ENCODE measurements around the gene SLC7A7. TPM values are rescaled to one million over a fixed set of nuclear protein-coding genes. Genes with fewer than 3 reads are reported as not detected.
"Not testable (repeated sequence)": the region's sequence is repeated elsewhere in the genome, so short reads cannot be mapped to it uniquely, and the experiment has no call there.

The SLC7A7 gene
- total RNA-seq, 1 donor from 2014 or later = 14.3 TPM

- TF ChIP-seq EZH2 (IDR thresholded peaks at IDR 0.05; ENCODE audit: insufficient read depth, low read length) = no peak
- no peak for TF ChIP-seq CTCF (IDR thresholded peaks at IDR 0.05; ENCODE audit: insufficient read depth, low read depth, low read length)
- H3K9ac ChIP-seq (ENCODE audit: low read length) = no peak overlapping the region
- no peak overlapping the region for H3K27ac Mint-ChIP-seq (ENCODE audit: unreplicated experiment)
- no peak overlapping the region for H2AFZ ChIP-seq (ENCODE audit: low read depth, low read length)
- FAIRE-seq = no peak
- H3K4me3 Mint-ChIP-seq (ENCODE audit: unreplicated experiment) = no peak overlapping the region
- peaks cover 2% of the 10 kb centered on the region for H3K4me1 Mint-ChIP-seq (ENCODE audit: low read depth, unreplicated experiment)
- H3K36me3 ChIP-seq (ENCODE audit: insufficient read depth, low read length) = no peaks in the 10 kb centered on the region
- H3K9me3 Mint-ChIP-seq (ENCODE audit: unreplicated experiment) = peaks cover 2% of the 10 kb centered on the region
- no peaks in the 10 kb centered on the region for H3K79me2 ChIP-seq (ENCODE audit: insufficient read depth, low read length)
- no peak overlapping the region for H3K4me3 ChIP-seq (ENCODE audit: insufficient read depth, low read depth, low read length)
- no peaks in the 10 kb centered on the region for H4K20me1 ChIP-seq (ENCODE audit: insufficient read depth, low read length)
- H3K4me1 ChIP-seq (ENCODE audit: insufficient read depth, low read length) = no peaks in the 10 kb centered on the region
- no peak overlapping the region for H3K27ac ChIP-seq (ENCODE audit: low read depth, low read length)
- no peak for DNase-seq (ENCODE audit: low read depth)
- no peak overlapping the region for H3K4me2 ChIP-seq (ENCODE audit: low read length)
- H3K36me3 Mint-ChIP-seq (ENCODE audit: low read depth, unreplicated experiment) = no peaks in the 10 kb centered on the region
- peaks cover 2% of the 10 kb centered on the region for H3K27me3 ChIP-seq (ENCODE audit: insufficient read depth, low read length)
- H3K27me3 Mint-ChIP-seq (ENCODE audit: low read depth, unreplicated experiment) = peaks cover 7% of the 10 kb centered on the region
- no peaks in the 10 kb centered on the region for H3K9me3 ChIP-seq (ENCODE audit: insufficient read depth, low read depth, low read length)
Measured at GRCh38 chr14:22735096-22735495, 80.1 kb downstream of the SLC7A7 start.

GRCh38 chr14:22733829-22734228 is 81.4 kb downstream of the SLC7A7 start:
- Mint-ChIP-seq H3K36me3 (ENCODE audit: low read depth, unreplicated experiment) (no peaks in the 10 kb centered on the region), H3K4me3 (ENCODE audit: unreplicated experiment) (no peak overlapping the region), H3K27ac (ENCODE audit: unreplicated experiment) (no peak overlapping the region), H3K4me1 (ENCODE audit: low read depth, unreplicated experiment) (no peaks in the 10 kb centered on the region), H3K27me3 (ENCODE audit: low read depth, unreplicated experiment) (peaks cover 7% of the 10 kb centered on the region), H3K9me3 (ENCODE audit: unreplicated experiment) (peaks cover 2% of the 10 kb centered on the region)
- Histone ChIP-seq H2AFZ (ENCODE audit: low read depth, low read length) (no peak overlapping the region), H3K4me2 (ENCODE audit: low read length) (no peak overlapping the region), H3K4me3 (ENCODE audit: insufficient read depth, low read depth, low read length) (no peak overlapping the region), H3K9me3 (ENCODE audit: insufficient read depth, low read depth, low read length) (no peaks in the 10 kb centered on the region), H3K79me2 (ENCODE audit: insufficient read depth, low read length) (no peaks in the 10 kb centered on the region), H3K4me1 (ENCODE audit: insufficient read depth, low read length) (no peaks in the 10 kb centered on the region), H4K20me1 (ENCODE audit: insufficient read depth, low read length) (no peaks in the 10 kb centered on the region), H3K27ac (ENCODE audit: low read depth, low read length) (no peak overlapping the region), H3K27me3 (ENCODE audit: insufficient read depth, low read length) (peaks cover 2% of the 10 kb centered on the region), H3K9ac (ENCODE audit: low read length) (no peak overlapping the region), H3K36me3 (ENCODE audit: insufficient read depth, low read length) (no peaks in the 10 kb centered on the region)
- TF ChIP-seq EZH2 (IDR thresholded peaks at IDR 0.05; ENCODE audit: insufficient read depth, low read length) (no peak), CTCF (IDR thresholded peaks at IDR 0.05; ENCODE audit: insufficient read depth, low read depth, low read length) (no peak)
- no peak for DNase-seq (ENCODE audit: low read depth)
- FAIRE-seq = no peak

- not testable (repeated sequence) for FAIRE-seq; H3K4me1 Mint-ChIP-seq (ENCODE audit: low read depth, unreplicated experiment); H3K4me3 Mint-ChIP-seq (ENCODE audit: unreplicated experiment)
Measured at GRCh38 chr14:22732062-22732461, 83.2 kb downstream of the SLC7A7 start.

More at GRCh38 chr14:22732062-22732461, 83.2 kb downstream of the SLC7A7 start:
- H4K20me1 ChIP-seq (ENCODE audit: insufficient read depth, low read length); H3K4me3 ChIP-seq (ENCODE audit: insufficient read depth, low read depth, low read length); H3K9me3 ChIP-seq (ENCODE audit: insufficient read depth, low read depth, low read length); H3K9ac ChIP-seq (ENCODE audit: low read length); H3K27me3 ChIP-seq (ENCODE audit: insufficient read depth, low read length); DNase-seq (ENCODE audit: low read depth); H3K4me1 ChIP-seq (ENCODE audit: insufficient read depth, low read length); H3K4me2 ChIP-seq (ENCODE audit: low read length); H3K27me3 Mint-ChIP-seq (ENCODE audit: low read depth, unreplicated experiment); H3K79me2 ChIP-seq (ENCODE audit: insufficient read depth, low read length); H3K36me3 ChIP-seq (ENCODE audit: insufficient read depth, low read length); H3K27ac ChIP-seq (ENCODE audit: low read depth, low read length); H3K36me3 Mint-ChIP-seq (ENCODE audit: low read depth, unreplicated experiment); H2AFZ ChIP-seq (ENCODE audit: low read depth, low read length); H3K27ac Mint-ChIP-seq (ENCODE audit: unreplicated experiment); H3K9me3 Mint-ChIP-seq (ENCODE audit: unreplicated experiment): not testable (repeated sequence)
